ENCODE measurements around the gene UBE2V1.

Gene UBE2V1

DNA sequence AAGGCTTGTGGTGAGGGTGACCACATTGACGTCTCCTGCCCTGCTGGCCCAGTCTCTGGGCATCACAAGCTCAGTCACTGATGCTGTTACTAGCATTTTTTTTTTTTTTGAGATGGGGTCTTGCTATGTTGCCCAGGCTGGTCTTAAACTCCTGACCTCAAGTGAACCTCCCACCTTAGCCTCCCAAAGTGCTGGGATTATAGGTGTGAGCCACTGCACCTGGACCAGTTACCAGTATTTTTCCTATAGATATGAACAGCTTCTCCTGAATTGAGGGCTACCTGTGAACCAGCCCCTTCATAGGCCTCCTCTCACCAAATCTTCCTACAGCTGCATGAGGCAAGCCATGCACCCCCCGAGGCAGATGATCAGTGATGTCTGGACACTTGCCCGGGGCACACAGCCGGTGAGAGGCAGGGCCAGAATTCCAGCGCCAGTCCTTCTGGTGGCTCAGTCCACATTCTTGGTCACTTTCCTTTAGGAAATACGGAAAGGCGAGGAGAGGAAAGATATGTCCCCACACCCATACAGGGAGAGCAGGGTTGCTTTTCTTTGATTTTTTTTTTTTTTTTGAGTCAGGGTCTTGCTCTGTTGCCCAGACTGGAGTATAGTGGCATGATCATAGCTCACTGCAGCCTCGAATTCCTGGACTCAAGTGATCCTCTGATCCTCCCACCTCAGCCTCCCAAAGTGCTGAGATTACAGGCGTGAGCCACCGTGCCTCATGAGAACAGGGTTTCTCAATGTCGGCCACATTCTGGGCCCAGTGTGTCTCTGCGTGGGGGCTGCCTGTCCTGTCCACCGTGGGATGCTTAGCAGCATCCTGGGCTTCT is 50.7 kb downstream of the UBE2V1 start:
- no peak for DNase-seq (ENCODE audit: low read depth)

DNA sequence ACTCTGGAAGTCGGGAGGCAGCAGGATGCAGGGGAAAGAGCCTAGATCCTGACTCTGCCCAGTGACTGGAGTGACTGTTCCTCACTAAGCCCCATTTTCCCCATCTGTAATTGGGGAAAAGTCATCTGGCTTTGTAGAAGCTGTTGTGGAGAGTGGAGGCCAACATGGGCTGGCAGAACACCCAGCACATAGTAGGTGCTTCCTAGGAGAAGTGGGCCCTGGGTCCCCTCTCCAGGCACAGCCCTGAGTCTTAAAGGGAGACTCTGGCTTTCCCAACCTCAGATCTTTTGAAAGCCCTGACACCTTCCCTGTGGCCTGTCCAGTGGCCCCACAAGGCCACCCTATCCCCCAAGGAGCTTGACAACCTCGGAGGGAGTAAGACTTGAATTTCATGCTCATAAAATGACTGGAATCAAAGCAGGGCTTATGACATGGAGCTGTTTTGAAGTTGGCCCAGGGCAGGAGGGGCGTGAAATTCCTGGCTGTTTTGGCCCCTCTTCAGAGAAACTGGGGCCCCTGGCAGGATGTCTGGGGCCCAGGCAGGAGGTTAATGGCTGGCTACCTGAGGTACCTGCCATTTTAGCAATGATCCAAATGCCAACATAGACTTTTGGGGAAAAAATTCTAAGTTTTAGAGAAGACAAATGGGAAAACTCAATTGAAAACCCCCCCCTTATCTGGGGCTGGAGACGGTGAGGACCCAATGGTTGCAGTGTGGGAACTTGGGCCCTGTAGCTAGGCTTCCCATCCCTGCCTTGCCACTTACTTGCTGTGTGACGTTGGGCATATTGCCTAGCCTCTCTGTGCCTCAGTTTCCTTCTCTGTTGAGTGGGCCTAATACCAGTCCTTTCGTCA is 51.6 kb downstream of the UBE2V1 start:
- DNase-seq (ENCODE audit: low read depth) = no peak

DNA sequence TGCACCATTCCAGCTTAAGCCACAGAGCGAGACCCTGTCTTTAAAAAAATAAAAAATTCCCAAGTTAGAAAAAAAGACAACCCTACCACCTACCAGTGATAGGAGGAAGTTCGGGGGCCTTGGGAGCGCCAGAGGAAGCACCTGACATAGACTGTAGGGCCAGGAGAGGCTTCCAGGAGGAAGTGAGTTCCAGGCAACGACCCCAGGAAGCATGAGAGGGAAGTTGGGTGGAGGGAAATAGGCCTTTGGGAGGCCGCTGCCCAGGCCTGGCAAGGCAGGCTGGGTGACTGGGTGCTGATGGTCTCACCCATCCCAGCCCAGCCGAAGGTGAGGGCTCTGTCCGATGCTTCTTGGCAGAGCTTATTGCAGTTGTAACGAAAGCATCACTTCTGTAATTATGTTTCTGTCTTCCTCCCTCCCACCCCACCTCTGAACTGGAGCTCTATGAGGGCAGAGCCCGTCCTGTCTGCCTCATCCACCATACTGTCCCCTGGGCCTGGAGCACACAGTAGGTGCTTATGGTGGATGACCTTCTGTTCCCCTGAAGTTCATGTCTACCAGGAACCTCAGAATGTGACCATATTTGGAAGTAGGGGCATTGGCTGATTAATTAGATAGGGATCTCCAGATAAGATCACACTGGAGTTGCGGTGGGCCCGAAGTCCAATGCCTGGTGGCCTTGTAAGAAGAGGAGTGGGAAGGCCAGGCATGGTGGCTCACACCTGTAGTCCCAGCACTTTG is 54.1 kb downstream of the UBE2V1 start:
- DNase-seq (ENCODE audit: low read depth) = no peak

DNA sequence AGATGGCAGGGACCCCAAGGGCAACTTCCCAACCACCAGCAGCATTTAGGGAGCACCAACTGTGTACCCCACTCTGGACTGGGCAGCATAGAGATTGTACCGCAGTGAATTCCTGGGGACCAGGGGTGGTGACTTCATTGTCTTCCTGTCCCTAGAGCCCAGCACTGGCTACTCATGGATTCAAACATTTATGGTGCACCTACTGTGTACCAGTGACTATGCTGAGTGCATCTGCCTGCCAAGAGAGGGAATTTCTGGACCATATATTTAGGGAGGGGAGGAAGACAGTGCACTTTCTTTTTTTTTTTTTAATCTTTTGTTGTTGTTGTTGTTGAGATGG is 55.3 kb downstream of the UBE2V1 start:
- DNase-seq (ENCODE audit: low read depth) = no peak

DNA sequence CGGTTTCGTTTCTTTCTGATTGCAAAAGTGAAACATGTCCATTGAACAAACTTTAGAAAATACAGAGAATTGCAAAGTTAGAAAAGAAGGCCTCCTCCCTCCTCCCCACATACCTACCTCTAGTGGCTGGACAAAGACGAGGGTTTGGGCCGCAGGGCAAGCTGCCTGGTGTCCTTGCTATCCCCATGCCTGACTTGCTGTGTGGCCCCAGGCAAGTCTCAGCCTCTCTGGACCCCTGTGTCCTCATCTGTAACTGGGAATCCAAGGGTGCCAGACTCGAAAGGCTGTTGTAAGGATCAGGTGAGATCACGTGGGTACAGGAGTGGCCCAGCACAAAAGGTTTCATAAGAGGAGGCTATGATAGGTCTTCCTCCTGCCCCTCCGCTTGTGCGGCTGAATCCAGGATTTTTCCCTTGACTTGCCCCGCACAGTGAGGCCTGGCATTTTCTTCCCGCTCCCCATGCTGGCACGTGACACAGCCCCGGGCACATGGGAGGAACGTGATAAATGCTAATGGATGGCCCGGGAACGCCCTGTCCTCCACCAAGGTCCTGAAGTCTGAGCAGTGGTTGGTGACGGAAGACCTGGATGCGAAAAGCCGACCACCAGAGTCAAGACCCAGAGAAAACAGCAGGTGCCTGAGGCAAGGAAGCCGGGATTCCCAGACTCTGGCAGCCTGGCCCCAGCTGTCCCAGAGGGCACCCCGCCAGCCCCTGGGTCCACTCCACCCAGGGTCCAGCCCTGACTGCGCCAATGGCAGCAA is 55.8 kb downstream of the UBE2V1 start:
- no peak for DNase-seq (ENCODE audit: low read depth)

DNA sequence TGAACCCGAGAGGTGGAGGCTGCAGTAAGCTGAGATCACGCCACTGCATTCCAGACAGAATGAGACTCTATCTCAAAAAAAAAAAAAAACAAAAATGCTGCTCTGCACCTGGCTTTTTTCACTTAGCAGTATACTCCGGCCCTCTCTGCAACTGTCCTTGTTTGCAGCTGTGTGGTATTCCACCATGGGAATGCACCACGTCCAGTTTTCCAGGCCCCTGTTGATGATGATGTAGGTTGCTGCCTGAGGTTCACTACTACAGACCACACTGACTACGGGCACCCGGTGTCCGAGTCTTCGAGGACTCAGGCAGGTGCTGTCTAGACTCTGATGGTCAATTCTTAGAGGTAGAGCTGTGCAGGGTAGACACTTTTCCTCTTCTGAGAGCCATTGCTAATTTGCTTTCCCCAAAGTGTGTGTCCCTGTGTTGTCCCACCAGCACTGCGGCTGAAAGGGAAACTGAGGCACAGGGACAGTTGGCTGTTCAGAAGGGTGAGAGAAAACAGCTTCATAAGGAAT is 56.5 kb downstream of the UBE2V1 start:
- no peak for DNase-seq (ENCODE audit: low read depth)

DNA sequence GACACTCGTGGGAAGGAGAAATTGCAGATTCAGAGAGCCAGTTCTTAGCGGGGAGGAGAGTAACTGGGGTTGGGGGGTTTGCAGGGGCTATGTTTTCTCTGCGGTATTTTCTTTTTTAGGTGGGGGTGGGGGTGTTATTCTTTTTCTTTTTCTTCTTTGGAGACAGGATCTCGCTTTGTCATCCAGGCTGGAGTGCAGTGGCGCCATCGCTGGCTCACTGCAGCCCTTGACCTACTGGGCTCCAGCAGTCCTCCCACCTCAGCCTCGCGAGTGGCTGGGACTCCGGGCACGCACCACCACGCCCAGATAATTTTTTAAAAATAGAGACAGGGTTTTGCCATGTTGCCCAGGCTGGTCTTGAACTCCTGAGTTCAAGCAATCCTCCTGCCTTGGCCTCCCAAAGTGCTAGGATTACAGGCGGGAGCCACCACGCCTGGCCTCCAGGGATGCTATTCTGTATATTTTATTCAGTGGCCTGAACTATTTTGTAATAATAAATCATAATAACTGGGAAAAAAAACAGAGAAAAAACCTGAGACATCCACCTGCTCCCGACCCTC is 57.3 kb downstream of the UBE2V1 start:
- DNase-seq (ENCODE audit: low read depth) = no peak

DNA sequence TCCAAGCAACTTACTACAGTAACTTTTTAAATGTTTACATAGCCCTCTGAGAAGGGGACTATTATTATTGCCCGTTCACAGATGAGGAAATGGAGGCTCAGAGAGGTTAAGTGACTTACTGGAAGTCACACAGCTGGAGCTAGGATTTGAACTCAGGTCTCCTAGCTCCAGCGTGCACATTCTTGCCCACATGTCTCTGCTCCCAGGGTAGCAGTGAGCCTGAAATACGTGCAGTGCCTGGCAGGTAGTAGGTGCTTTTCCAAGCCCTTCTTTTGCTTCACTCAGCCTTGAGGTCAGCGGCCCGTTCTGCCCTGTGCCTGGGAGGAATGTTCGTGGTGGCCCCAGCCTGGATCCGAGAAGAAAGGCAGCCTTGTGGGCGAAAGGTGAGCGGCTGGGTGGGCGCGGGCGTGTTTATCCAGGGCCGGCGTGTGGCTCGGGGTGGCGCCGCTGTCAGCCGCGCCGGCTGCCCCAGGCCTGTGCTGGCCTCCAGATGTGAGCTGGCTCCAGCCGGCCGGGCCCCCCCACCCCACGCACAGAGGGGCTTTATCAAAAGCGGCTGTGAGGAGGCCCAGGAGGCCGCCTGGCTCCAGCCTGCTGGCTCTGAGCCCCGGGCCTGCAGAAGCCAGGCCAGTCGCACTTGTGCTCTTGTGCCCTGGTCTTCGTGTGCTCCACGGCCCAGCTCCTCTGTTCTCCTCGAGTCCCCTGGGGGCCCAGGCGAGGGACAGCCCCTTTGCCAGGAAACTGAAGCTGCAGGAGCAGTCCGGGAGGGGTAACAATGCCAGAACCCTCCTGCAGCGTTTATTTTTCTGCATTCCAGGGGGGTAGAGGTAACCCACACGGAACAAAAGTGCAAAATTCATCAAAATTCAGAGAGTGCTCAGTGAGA is 58.1 kb downstream of the UBE2V1 start:
- DNase-seq (ENCODE audit: low read depth) = no peak

DNA sequence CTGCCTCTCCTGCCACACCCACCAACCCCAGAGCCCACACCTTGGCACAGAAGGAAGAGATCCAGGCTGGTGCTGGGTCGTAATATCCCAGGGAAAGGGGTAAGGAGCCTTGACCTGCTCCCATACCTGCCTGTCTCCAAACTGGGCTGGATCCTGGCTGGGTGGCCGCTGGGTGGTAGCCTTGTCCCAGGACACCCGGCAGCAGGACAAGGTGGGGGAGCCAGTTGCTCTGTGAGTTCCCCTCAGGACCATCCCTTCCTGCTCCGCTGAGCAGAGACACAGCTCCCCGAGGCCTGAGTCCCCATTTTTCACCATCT is 58.8 kb downstream of the UBE2V1 start:
- DNase-seq (ENCODE audit: low read depth) = no peak

DNA sequence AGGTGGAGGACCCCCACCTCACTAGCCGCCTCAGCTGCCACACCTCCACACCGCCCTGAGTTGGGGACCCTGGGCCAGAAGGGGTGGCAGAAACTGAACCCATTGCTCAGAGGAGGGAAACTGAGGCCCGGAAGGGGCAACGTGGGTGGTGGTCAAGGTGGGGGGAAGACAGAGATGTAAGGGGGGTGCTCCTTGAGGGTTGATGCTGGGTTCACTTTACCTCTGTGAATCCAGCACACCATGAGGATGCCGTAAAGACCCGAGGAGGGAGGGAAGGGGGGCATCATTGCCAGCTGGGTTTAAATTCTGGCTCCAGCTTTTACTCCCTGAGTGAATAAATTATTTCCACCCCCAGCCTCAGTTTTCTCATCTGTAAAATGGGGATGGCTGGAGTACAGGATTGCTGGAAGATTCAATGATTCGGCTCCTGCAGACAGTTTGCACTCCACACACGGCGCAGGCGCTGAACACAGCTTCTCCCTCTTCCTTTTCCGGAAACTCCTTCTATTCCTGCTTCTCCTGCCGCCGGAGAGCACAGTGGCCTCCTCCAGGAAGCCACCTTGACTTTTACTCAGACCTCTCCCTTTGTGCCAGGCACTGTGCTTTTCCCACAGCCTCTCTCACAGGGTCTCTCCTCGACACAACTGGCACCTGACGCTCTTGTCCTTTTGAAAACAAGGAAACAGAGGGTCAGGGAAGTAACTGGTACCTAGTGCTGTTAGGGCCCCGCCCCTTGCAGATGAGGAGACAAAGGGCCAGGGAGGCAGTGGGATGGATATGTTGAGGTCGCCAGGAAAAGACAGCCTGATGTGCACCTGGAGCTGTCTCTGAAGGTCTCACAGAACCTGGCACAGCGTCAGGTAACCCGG is 59.4 kb downstream of the UBE2V1 start:
- DNase-seq (ENCODE audit: low read depth) = no peak

DNA sequence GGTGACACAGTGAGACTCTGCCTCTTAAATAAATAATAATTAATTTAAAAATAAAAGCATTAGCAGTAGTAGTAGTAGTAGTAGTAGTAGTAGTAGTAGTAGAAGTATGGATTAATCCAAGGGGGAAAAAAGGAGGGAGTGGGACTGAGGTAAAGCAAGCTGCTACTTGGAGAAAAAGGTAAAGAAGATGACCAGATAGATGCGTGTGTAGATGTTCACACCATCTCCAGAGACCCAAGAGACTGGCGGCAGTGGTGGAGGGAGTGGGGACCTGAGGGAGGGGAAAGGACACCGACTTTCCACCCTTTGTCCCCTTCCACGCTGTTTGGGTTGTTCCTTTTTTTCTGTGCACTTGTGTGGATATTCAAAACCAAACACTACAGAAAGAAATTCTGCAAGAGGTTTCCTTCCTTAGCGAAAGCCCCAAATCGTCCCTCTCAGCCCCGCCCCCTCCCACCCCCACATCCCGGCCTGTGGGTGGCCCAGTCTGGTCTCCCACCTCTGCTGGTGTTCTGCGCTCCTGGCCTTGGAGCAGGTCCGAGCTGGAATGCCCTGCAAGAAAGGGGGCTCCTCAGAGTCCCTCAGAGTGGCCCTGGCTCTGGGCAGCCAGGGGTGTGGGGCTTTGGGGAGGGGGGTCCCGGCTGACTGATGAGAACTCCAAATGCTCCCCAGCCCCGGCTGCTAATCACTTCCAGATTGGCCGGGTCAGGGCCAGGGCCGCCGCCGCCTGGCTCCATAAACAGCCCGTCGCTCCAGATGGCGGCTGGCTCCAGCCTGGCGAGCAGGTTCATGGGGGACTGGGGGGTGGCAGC is 60.2 kb downstream of the UBE2V1 start:
- no peak for DNase-seq (ENCODE audit: low read depth)

DNA sequence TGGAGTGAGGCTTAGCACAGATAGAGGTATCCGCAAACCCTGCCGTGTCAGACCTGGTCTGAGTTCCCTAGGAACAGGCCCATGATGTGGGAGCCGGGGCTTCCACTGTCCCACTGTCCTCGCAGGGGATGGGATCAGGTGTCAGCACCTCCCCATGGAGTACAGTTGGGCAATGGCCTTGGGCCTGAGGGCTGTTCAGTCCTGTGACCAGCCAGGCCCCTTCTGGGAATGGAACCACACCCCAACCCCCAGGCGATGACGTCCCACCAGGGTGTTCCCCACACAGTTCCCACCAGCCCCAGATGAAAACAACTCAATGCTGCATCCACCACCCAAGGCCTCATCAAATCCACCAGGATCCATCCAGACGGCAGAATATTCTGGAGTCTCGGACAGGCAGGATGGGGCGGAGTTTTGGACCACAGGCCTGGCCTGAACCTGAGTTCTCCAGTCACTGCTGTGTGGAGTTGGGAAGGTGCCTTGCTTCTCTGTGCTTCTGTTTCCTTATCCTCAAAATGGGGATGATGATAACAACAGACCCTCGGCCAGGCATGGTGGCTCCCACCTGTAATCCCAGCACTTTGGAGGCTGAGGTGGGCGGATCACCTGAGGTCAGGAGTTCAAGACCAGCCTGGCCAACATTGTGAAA is 62.2 kb downstream of the UBE2V1 start:
- no peak for DNase-seq (ENCODE audit: low read depth)

DNA sequence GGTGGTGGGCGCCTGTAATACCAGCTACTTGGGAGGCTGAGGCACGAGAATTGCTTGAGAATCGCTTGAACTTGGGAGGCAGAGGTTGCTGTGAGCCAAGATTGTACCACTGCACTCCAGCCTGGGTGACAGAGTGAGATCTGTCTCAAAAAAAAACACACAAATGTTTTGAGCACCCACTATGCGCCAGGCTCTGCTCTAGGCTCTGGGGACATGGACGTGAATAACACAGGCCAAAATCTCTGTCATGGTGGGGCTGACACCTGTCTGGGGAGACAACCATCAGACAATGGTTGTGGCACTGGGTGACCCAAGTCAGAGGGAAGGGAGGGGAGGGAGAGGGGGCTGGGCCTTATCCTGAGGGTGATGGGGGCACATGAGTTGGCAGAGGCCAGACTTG is 62.7 kb downstream of the UBE2V1 start:
- no peak for DNase-seq (ENCODE audit: low read depth)

DNA sequence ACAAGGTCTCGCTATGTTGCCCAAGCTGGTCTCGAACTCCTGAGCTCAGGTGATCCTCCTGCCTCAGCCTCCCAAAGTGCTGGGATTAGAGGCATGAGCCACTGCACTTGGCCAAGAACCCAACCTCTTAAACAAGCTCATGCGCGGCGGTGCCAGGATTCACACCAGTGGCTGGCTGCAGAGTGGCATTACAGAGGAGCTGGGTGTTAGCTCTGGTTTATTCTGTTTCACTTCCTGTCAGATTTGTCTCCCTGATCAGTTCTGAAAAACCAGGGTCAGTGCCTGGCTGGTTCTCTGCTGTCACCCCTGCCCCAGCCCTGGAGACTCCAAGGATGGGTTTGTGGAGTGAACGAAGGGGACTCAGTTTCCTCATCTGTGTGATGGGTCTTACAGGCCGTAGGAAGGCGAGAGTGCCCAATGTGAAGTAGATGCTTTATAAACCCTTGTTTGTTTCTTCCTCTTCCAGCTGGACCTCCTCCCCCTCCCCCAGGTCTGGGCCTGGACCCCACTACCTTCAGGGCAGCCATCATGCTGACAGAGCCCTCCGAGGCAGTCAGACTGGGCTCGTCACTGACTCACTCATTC is 63.4 kb downstream of the UBE2V1 start:
- no peak for DNase-seq (ENCODE audit: low read depth)

DNA sequence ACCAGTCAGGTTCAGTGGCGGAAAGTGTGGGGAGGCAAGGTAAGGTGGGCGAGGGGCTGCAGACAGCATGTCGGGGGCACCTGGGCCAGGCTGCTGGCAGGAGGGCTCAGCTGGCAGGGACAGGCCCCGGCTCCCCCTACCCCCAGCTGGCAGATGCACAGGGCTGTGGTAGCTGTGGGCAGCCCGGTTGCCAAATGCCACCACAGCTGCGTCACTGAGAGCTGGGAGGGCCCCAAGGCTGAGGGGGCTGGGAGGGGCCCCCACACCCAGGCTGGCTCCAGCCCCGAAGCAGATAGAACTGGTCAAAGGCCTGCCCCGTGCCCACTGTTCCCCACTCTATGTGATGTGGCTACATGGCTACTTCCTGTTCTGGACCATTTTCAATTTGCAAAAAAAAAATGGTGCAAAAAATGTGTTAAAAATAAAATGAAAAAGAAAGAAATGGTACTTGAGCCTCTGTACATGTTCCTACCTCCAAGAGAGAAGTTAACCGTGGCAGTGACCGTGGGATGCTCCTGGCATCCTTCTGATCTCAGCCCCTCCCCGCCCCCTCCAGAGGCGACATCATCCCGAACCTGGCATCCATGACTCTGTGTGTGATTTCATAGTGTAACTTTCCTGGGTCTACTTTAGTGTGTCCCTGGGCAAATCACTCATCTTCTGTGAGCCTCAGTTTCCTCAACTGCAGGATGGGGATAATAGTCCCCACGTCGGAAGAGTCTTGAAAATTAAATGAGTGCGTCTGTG is 64.4 kb downstream of the UBE2V1 start:
- peak; percentile 33 for DNase-seq (ENCODE audit: low read depth)

DNA sequence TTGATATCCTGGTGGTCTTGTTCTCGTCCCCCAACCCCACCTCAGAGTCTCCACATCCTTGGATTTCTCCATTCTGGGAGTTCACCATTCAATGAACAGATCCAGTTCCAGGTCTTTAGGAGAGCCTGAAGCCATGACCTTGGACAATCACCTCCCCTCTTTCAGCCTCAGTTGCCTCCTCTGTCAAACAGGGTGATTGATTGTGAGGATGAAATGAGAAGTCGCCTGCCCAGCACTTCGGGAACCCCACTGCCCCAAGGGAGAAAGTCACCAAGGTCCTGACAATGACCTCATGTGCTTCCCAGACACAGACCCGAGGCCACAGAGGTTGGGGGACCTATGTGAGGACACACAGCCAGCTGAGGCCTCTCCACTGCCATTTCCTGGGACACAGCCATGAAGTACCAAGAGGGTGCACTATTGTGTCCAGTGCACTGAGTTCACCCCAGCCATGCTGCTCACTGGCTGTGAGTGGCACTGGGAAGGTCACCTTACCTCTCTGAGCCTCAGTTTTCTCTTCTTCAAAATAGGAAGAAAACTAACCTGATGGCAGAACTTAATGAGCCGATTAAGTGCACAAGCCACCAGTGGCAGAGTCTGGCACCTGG is 68.5 kb downstream of the UBE2V1 start:
- no peak for DNase-seq (ENCODE audit: low read depth)

All from stromal cell of bone marrow (primary cell).